Rectal smooth muscle tissue (tissue), 1 donor: Measurements from ENCODE around the gene FGF18.
A peak's percentile ranks its signal among the peaks of the same experiment; 100 is the strongest.
"Not testable (repeated sequence)": the region's sequence is repeated elsewhere in the genome, so short reads cannot be mapped to it uniquely, and the experiment has no call there.

Source experiments
- H3K27ac ChIP-seq: one replicate; pipeline ENCODE4 v1.7.0; 2013; ENCODE audit warnings: low read depth, low read length, inconsistent platforms
- H3K27me3 ChIP-seq: one replicate; pipeline ENCODE4 v1.7.0; 2013; ENCODE audit warnings: low read length; ENCODE audit not compliant: control insufficient read depth, insufficient read depth
- H3K36me3 ChIP-seq: one replicate; pipeline ENCODE4 v1.7.0; 2013; ENCODE audit warnings: low read length; ENCODE audit not compliant: control insufficient read depth, insufficient read depth
- H3K4me1 ChIP-seq: one replicate; pipeline ENCODE4 v1.7.0; 2013; ENCODE audit warnings: low read length; ENCODE audit not compliant: control insufficient read depth, insufficient read depth
- H3K4me3 ChIP-seq: one replicate; pipeline ENCODE4 v1.7.0; 2013; ENCODE audit warnings: low read length
- H3K9ac ChIP-seq: one replicate; pipeline ENCODE4 v1.7.0; 2013; ENCODE audit warnings: low read length

FGF18 gene

DNA sequence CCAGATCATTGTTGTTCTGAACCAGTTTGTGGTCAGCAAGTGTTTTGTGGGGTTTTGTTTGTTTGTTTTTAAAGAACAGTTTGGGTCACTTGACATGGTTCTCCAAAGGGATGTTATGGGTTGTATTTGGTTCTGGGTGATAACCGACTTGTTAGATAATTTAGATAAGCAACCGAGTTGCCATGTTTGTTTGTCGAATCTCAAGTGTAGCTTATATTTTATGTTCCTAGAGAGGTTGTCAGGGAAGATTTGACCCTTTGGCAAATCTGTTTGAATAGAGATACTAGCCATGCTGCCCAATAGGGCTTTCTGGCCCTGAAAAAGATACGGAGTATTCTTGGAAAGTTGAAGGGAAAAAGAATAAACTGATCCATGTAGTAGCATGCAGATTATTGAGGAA, 12.2 kb upstream of the FGF18 start:
- peaks cover 3% of the 10 kb centered on the region for H3K36me3 ChIP-seq
- H3K9ac ChIP-seq: no peak overlapping the region
- no peak overlapping the region for H3K4me3 ChIP-seq
- H3K27ac ChIP-seq: no peak overlapping the region
- H3K4me1 ChIP-seq: peaks cover 5% of the 10 kb centered on the region
- H3K27me3 ChIP-seq: no peaks in the 10 kb centered on the region

DNA sequence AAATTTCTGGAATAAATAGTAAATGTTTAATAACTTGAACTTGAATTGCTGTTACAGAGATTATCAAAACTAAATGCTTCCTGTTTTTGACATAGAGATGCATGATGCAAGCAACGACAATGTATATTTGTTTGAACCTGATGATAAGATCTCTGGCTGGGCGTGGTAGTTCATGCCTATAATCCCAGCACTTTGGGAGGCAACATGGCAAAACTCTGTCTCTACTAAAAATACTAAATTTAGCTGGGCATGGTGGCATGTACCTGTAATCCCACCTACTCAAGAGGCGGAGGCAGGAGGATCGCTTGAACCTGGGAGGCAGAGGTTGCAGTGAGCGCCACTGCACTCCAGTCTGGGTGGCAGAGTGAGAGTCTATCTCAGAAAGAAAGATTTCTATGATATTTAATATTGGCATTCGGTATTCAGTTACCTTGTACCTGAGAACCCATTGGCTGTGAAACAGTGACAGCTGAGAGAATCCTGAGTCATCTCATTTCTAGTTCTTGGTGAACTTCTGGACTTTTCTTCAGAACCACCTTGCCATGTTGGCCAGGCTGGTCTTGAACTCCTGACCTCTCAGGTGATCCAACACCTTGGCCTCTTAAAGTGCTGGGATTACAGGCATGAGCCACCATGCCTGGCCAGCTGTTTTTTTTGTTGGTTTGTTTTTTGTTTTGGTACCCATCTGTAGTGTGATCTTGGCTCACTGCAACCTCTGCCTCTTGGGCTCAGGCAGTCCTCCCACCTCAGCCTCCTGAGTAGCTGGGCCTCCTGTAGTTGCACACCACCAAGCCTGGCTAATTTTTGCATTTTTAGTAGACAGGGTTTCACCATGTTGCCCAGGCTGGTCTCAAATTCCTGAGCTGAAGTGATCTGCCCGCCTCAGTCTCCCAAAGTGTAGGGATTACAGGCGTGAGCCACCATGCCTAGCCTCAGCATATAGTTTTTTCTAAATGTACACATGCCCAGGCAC, 10.0 kb upstream of the FGF18 start:
- no peak overlapping the region for H3K9ac ChIP-seq
- no peak overlapping the region for H3K27ac ChIP-seq
- peaks cover 9% of the 10 kb centered on the region for H3K36me3 ChIP-seq
- no peaks in the 10 kb centered on the region for H3K27me3 ChIP-seq
- peaks cover 5% of the 10 kb centered on the region for H3K4me1 ChIP-seq
- no peak overlapping the region for H3K4me3 ChIP-seq

- Histone ChIP-seq H3K4me1 (peaks cover 5% of the 10 kb centered on the region), H3K36me3 (peaks cover 9% of the 10 kb centered on the region), H3K27me3 (no peaks in the 10 kb centered on the region), H3K27ac (no peak overlapping the region), H3K4me3 (no peak overlapping the region), H3K9ac (no peak overlapping the region)
Measured at GRCh38 chr5:171410181-171410580, 9.3 kb upstream of the FGF18 start.

- Histone ChIP-seq H3K4me3 (no peak overlapping the region), H3K36me3 (peaks cover 9% of the 10 kb centered on the region), H3K9ac (no peak overlapping the region)
Measured at GRCh38 chr5:171412186-171412585, 7.3 kb upstream of the FGF18 start.

DNA sequence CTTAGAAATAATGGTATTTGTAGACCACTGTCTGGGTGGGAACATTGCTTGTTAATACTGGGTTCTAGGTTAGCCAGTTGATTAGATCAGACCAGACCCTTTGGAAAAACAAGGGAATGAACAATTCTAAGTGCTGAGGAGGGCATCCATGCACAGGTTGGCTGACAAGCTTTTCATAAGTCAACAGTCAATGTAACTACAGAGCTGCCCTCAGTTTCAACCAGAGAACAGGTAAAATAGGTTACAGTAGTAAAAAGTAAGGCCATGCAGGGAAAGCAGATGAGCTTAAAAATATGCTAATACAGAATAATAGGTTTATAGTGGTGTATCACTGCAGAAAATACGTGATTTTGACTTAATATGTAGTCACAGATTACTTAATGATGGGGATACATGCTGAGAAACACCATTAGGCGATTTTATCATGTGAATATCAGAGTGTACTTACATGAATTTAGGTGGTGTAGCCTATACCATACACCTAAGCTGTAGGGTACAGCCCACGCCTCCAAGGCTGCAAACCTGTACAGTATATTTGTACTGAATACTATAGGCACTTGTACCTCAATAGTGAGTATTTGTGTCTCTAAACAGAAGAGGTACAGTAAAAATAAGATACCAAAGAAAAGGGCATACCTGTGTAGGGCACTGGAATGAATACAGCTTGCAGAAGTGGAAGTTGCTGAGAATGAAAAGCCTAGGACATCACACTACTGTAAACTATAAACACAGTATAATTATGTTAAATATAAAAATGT, 6.1 kb upstream of the FGF18 start:
- Histone ChIP-seq H3K27me3 (no peaks in the 10 kb centered on the region), H3K4me1 (peaks cover 5% of the 10 kb centered on the region), H3K4me3 (no peak overlapping the region), H3K9ac (no peak overlapping the region), H3K27ac (no peak overlapping the region), H3K36me3 (peaks cover 9% of the 10 kb centered on the region)

More at GRCh38 chr5:171412186-171412585, 7.3 kb upstream of the FGF18 start:
- H3K4me1 ChIP-seq: peaks cover 5% of the 10 kb centered on the region
- no peak overlapping the region for H3K27ac ChIP-seq
- H3K27me3 ChIP-seq: no peaks in the 10 kb centered on the region

DNA sequence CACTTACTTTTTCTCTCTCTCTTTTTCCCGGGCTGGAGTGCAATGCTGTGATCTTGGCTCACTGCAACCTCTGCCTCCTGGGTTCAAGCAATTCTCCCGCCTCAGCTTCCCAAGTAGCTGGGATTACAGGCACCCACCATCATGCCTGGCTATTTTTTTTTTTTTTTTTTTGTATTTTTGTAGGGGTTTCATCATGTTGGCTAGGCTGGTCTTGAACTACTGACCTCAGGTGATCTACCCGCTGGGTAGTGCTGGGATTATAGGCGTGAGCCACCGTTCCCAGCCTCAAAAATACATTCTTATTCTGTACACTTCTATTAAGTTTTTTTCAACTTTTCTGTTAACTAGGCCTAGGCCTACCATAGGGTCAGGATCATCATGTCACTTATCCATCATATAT, 5.5 kb upstream of the FGF18 start:
- not testable (repeated sequence) for H3K36me3 ChIP-seq, H3K4me1 ChIP-seq

GRCh38 chr5:171415115-171415730, 4.2 kb upstream of the FGF18 start:
- Histone ChIP-seq H3K27ac (no peak overlapping the region), H3K4me3 (no peak overlapping the region), H3K27me3 (no peaks in the 10 kb centered on the region), H3K9ac (no peak overlapping the region), H3K4me1 (peaks cover 4% of the 10 kb centered on the region), H3K36me3 (peaks cover 9% of the 10 kb centered on the region)

More for the DNA sequence above, 5.5 kb upstream of the FGF18 start:
- not testable (repeated sequence) for H3K27ac ChIP-seq, H3K4me3 ChIP-seq, H3K27me3 ChIP-seq, H3K9ac ChIP-seq

DNA sequence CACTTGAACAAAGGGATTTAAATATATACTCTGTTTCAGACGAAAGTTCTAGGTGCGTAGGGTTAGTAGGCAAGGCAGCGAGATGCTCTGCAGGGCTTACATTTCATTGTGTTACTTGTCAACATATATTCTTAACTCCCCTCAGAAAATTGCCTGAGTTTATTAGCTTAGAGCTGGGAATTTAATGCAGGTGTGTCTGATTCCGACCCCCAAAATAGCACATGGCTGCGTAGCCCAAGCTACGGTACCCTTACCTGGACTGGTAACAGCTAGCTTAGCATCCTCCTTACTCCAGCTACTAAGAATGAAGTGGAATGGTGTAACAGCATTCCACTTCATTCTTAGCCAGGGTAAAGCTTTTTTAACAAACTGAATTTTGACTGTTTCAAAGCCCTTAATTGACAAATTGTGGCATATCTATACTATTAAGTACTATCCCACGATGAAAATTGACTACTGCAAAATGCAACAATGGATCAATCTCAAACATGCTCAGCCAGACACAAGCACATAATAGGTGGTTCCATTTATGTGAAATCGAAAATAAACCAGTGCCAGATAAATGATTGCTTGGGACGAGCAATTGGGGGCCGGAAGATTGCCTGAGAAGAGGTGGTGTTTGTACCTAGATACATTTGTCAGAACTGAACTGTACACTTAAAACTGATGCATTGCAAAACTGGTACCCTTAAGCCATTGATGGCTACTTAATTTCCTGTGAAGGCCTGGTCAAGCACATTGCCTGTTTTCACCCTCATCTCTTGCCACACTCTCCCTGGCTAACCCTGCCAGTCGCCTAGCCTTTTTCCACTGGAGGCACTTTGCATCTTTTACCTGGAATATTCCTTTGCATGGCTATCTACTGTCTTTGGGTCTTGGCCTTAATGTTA, 3.0 kb upstream of the FGF18 start:
- H3K9ac ChIP-seq: no peak overlapping the region
- H3K4me1 ChIP-seq: peaks cover 4% of the 10 kb centered on the region
- no peaks in the 10 kb centered on the region for H3K27me3 ChIP-seq
- H3K27ac ChIP-seq: no peak overlapping the region
- H3K4me3 ChIP-seq: no peak overlapping the region
- H3K36me3 ChIP-seq: peaks cover 6% of the 10 kb centered on the region

DNA sequence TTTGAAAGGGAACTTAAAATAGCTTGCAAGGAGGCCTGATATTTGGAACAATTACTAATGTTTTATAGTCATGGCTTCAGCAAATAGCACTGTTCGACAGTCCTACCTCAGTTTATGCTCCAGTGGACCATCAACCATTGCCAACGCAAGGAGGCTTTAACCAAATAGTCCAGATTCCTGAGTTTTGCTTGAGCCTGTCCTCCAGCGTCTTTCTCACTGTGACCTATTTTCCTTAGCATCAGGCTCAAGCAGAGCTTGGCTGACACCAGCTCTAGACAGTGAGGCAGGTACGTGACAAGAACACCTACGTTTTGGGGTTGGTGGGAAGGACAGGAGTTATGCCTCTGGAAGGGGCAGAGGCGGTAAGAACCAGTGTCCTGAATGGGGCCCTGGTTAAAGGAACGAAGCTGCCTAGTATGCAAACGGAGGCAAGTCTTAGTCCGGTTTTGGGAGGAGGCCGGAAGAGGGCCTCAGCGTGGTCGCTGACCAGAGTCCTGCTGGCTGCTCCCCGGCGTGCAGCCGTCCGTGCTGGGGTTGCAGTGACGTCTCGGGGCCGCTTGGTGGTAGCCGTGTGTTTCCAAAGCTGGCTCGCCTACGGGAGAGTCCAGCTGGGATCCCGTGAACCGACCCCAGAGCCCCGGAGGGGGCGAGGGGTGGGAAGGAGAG, 998 bp upstream of the FGF18 start:
- peaks cover 4% of the 10 kb centered on the region for H3K4me1 ChIP-seq
- H3K36me3 ChIP-seq: peaks cover 1% of the 10 kb centered on the region
- peak overlapping the region; percentile 59 for H3K4me3 ChIP-seq
- H3K27me3 ChIP-seq: no peaks in the 10 kb centered on the region
- H3K9ac ChIP-seq: no peak overlapping the region
- H3K27ac ChIP-seq: no peak overlapping the region

GRCh38 chr5:171419688-171420430, 412 bp downstream of the FGF18 start:
- peaks cover 4% of the 10 kb centered on the region for H3K4me1 ChIP-seq
- peak overlapping the region; percentile 52 for H3K4me3 ChIP-seq
- no peaks in the 10 kb centered on the region for H3K27me3 ChIP-seq
- no peak overlapping the region for H3K9ac ChIP-seq
- no peaks in the 10 kb centered on the region for H3K36me3 ChIP-seq
- H3K27ac ChIP-seq: no peak overlapping the region
